CD14-positive monocyte (primary cell): Measurements from ENCODE around the gene ALPI. TPM values are rescaled to one million over a fixed set of nuclear protein-coding genes. Genes with fewer than 3 reads are reported as not detected.
"Not testable (repeated sequence)": the region's sequence is repeated elsewhere in the genome, so short reads cannot be mapped to it uniquely, and the experiment has no call there.

ENCODE experiments used
- DNase-seq, 3 donors: peaks; one replicate each; pipeline ENCODE4 v3.0.0-alpha.2; 2011 to 2022
- H2AFZ ChIP-seq: 2 replicates; pipeline ENCODE4 v1.6.0; 2012; ENCODE audit warnings: mild to moderate bottlenecking, low read depth, low read length, inconsistent platforms; ENCODE audit not compliant: insufficient read depth, poor library complexity, severe bottlenecking
- H3K27ac ChIP-seq, 2 donors: 1 replicate in 1 of 2; 2 replicates in 1 of 2; pipeline ENCODE4 v1.5.1; 2012 to 2013; ENCODE audit warnings: low read length in 2 of 2, control low read depth in 1 of 2, inconsistent platforms in 1 of 2, low read depth in 1 of 2, mild to moderate bottlenecking in 1 of 2
- H3K27me3 ChIP-seq, 2 donors: one replicate each; pipeline versions ENCODE4 v1.6.0 to v1.6.1; 2011 to 2013; ENCODE audit warnings: low read length in 2 of 2; ENCODE audit not compliant: control insufficient read depth in 2 of 2, insufficient read depth in 2 of 2
- H3K36me3 ChIP-seq, 2 donors: replicated peaks in 1 of 2; 1 replicate in 1 of 2; 2 replicates in 1 of 2; pipeline versions ENCODE4 v1.5.1 to v1.6.1; 2012 to 2013; ENCODE audit warnings: low read length in 2 of 2, control low read depth in 1 of 2, inconsistent platforms in 1 of 2, mild to moderate bottlenecking in 1 of 2; ENCODE audit not compliant: insufficient read depth in 2 of 2, control insufficient read depth in 1 of 2
- H3K4me1 ChIP-seq, 2 donors: 1 replicate in 1 of 2; 2 replicates in 1 of 2; pipeline versions ENCODE4 v1.5.1 to v1.6.1; 2012 to 2013; ENCODE audit warnings: low read length in 2 of 2, control low read depth in 1 of 2, inconsistent platforms in 1 of 2, mild to moderate bottlenecking in 1 of 2, moderate library complexity in 1 of 2; ENCODE audit not compliant: insufficient read depth in 2 of 2, control insufficient read depth in 1 of 2
- H3K4me2 ChIP-seq: replicated peaks from 2 replicates; pipeline ENCODE3; 2012; ENCODE audit warnings: low read length, moderate library complexity, mild to moderate bottlenecking; ENCODE audit not compliant: poor library complexity, severe bottlenecking; ENCODE audit errors: extremely low read depth
- H3K4me3 ChIP-seq, 3 experiments: fragments of 200-600 bp in 1 of 3; sonication (generic) in 1 of 3; replicated peaks in 1 of 3; 1 replicate in 2 of 3; 2 replicates in 1 of 3; pipeline ENCODE4 v1.5.1; 2011 to 2013; ENCODE audit warnings: low read length in 3 of 3, mild to moderate bottlenecking in 3 of 3, control low read depth in 2 of 3, low read depth in 2 of 3, inconsistent platforms in 1 of 3, moderate library complexity in 1 of 3
- H3K79me2 ChIP-seq: 2 replicates; pipeline ENCODE4 v1.6.0; 2012; ENCODE audit warnings: mild to moderate bottlenecking, control low read depth, inconsistent platforms, low read length, moderate library complexity; ENCODE audit not compliant: insufficient read depth
- H3K9ac ChIP-seq: 2 replicates; pipeline ENCODE4 v1.6.0; 2017; ENCODE audit warnings: low read length, mild to moderate bottlenecking; ENCODE audit not compliant: insufficient read depth, poor library complexity, severe bottlenecking
- H3K9me3 ChIP-seq, 2 donors: replicated peaks in 1 of 2; 1 replicate in 1 of 2; 2 replicates in 1 of 2; pipeline versions ENCODE4 v1.5.1 to v1.6.1; 2012 to 2013; ENCODE audit warnings: low read length in 2 of 2, control low read depth in 1 of 2; ENCODE audit not compliant: control insufficient read depth in 1 of 2, insufficient read depth in 1 of 2
- H4K20me1 ChIP-seq: 2 replicates; pipeline ENCODE4 v1.6.0; 2012; ENCODE audit warnings: mild to moderate bottlenecking, low read length, control low read depth, moderate library complexity; ENCODE audit not compliant: insufficient read depth
- H3K27ac Mint-ChIP-seq, 7 donors: one replicate each; pipeline ENCODE4 v1.8.0; 2020; ENCODE audit warnings: mild to moderate bottlenecking in 7 of 7, mixed read lengths in 7 of 7, moderate library complexity in 6 of 7, inconsistent platforms in 2 of 7
- H3K27me3 Mint-ChIP-seq, 3 donors: one replicate each; pipeline ENCODE4 v1.8.0; 2021 to 2022; ENCODE audit warnings: low read depth in 3 of 3, mild to moderate bottlenecking in 3 of 3, mixed read lengths in 3 of 3, moderate library complexity in 3 of 3, inconsistent platforms in 1 of 3
- H3K36me3 Mint-ChIP-seq, 2 donors: one replicate each; pipeline ENCODE4 v1.8.0; 2020; ENCODE audit warnings: mixed read lengths in 2 of 2, inconsistent platforms in 1 of 2, mild to moderate bottlenecking in 1 of 2
- H3K4me1 Mint-ChIP-seq: one replicate; pipeline ENCODE4 v1.8.0; 2020; ENCODE audit warnings: mild to moderate bottlenecking, mixed read lengths
- H3K4me3 Mint-ChIP-seq, 2 donors: one replicate each; pipeline ENCODE4 v1.8.0; 2020; ENCODE audit warnings: mild to moderate bottlenecking in 2 of 2, mixed read lengths in 2 of 2, moderate library complexity in 1 of 2
- H3K9me3 Mint-ChIP-seq, 7 donors: one replicate each; pipeline ENCODE4 v1.8.0; 2020 to 2022; ENCODE audit warnings: mixed read lengths in 7 of 7, mild to moderate bottlenecking in 6 of 7, moderate library complexity in 6 of 7, inconsistent platforms in 2 of 7
- CTCF ChIP-seq: fragments of 200-600 bp; IDR thresholded peaks from one replicate; pipeline ENCODE4 v1.8.0; 2022; ENCODE audit warnings: antibody characterized with exemption, mild to moderate bottlenecking
- WGBS: methylation state at CpG from one replicate; pipeline ENCODE4 v1.1.5; 2013; ENCODE audit warnings: missing lambda C conversion rate; ENCODE audit not compliant: insufficient coverage; 5-methylcytosine and 5-hydroxymethylcytosine counted together
- intact Hi-C, 2 donors: fragments of 100-400 bp; cut with micrococcal nuclease; formaldehyde crosslinking; loops; one replicate each; pipeline versions ENCODE4 v1.15.0 to v1.15.1; 2023
- polyA plus RNA-seq, 3 donors: library from polyadenylated mRNA; depleted of rRNA in 1 of 3; unstranded in 2 of 3; stranded (reverse) in 1 of 3; fragments of 300-500 nt in 2 of 3; fragments of >200 nt in 1 of 3; fragmentation: Illumina TruSeq in 2 of 3; gene quantifications; 1 replicate in 2 of 3; 2 replicates in 1 of 3; pipeline ENCODE4 v1.2.3, GENCODE V29; 2012 to 2021

ALPI gene
- polyA plus RNA-seq, 3 donors, result not detected

- H3K27ac ChIP-seq, result no peak overlapping the region
- H2AFZ ChIP-seq, result no peak overlapping the region
- no peaks in the 10 kb centered on the region for H3K27me3 ChIP-seq
- H3K36me3 ChIP-seq, result no peaks in the 10 kb centered on the region
- H3K9me3 ChIP-seq, result no peaks in the 10 kb centered on the region
- intact Hi-C loops, result no loop called here
- no peak overlapping the region for H3K4me3 ChIP-seq
- no peaks in the 10 kb centered on the region for H3K4me1 ChIP-seq
- no peaks in the 10 kb centered on the region for H4K20me1 ChIP-seq
- peaks cover 0 to 2% (median 0%) of the 10 kb centered on the region in 7 donors for H3K9me3 Mint-ChIP-seq
- H3K79me2 ChIP-seq, result no peaks in the 10 kb centered on the region
- H3K27me3 Mint-ChIP-seq, result peaks cover 0 to 10% (median 9%) of the 10 kb centered on the region in 3 donors
- H3K27ac Mint-ChIP-seq, result no peak overlapping the region
- DNase-seq, result no peak
- no peak for TF ChIP-seq CTCF
- H3K9ac ChIP-seq, result no peak overlapping the region
- H3K36me3 Mint-ChIP-seq, result no peaks in the 10 kb centered on the region
- H3K4me1 Mint-ChIP-seq, result peaks cover 3% of the 10 kb centered on the region
- no peak overlapping the region for H3K4me2 ChIP-seq
- no peak overlapping the region for H3K4me3 Mint-ChIP-seq
- WGBS, result 53% methylated on average over 14 of the region's 16 CpGs
Measured at GRCh38 chr2:232432598-232433184, 23.3 kb upstream of the ALPI start.

- H3K36me3 ChIP-seq, H3K27ac ChIP-seq, H3K27ac Mint-ChIP-seq, H3K9me3 ChIP-seq, H4K20me1 ChIP-seq, H3K9me3 Mint-ChIP-seq, H3K4me1 Mint-ChIP-seq, H3K4me1 ChIP-seq, H3K9ac ChIP-seq, H3K4me3 Mint-ChIP-seq, H3K79me2 ChIP-seq, H3K36me3 Mint-ChIP-seq, H2AFZ ChIP-seq, H3K27me3 ChIP-seq, intact Hi-C loops, H3K4me3 ChIP-seq, H3K4me2 ChIP-seq, DNase-seq: not testable (repeated sequence)
- WGBS, result 93% methylated on average over 8 of the region's 9 CpGs
- peaks cover 0 to 10% (median 7%) of the 10 kb centered on the region in 3 donors for H3K27me3 Mint-ChIP-seq
Measured at GRCh38 chr2:232433622-232434021, 22.3 kb upstream of the ALPI start.
